HPDE6-E6E7 (cell line): ENCODE results near the gene BICD2.

ENCODE experiments used
- DNase-seq: peaks from one replicate; pipeline ENCODE4 v3.0.0; 2011; ENCODE audit warnings: missing footprints; ENCODE audit errors: extremely low spot score

The BICD2 gene

GRCh38 chr9:92727716-92728700 is 36.6 kb downstream of the BICD2 start:
- DNase-seq = no peak

GRCh38 chr9:92726971-92727715 is 37.5 kb downstream of the BICD2 start:
- DNase-seq = no peak

GRCh38 chr9:92726348-92726747 is 38.3 kb downstream of the BICD2 start:
- DNase-seq = no peak

GRCh38 chr9:92725766-92726165 is 38.9 kb downstream of the BICD2 start:
- DNase-seq = no peak

- DNase-seq = no peak
Observed at GRCh38 chr9:92725266-92725545, 39.4 kb downstream of the BICD2 start.

- DNase-seq = no peak
Observed at GRCh38 chr9:92724528-92725265, 39.9 kb downstream of the BICD2 start.

- no peak for DNase-seq
Observed at GRCh38 chr9:92723801-92724323, 40.8 kb downstream of the BICD2 start.

GRCh38 chr9:92723299-92723625 is 41.4 kb downstream of the BICD2 start:
- peak; percentile 73 for DNase-seq

- DNase-seq = no peak
Observed at GRCh38 chr9:92722386-92723298, 42.0 kb downstream of the BICD2 start.

- DNase-seq = no peak
Observed at GRCh38 chr9:92721548-92721947, 43.1 kb downstream of the BICD2 start.

- DNase-seq = no peak
Observed at GRCh38 chr9:92720807-92721535, 43.7 kb downstream of the BICD2 start.

- DNase-seq = no peak
Observed at GRCh38 chr9:92720209-92720765, 44.3 kb downstream of the BICD2 start.

- no peak for DNase-seq
Observed at GRCh38 chr9:92719028-92719647, 45.5 kb downstream of the BICD2 start.

GRCh38 chr9:92718086-92719001 is 46.3 kb downstream of the BICD2 start:
- DNase-seq = no peak

- DNase-seq = no peak
Observed at GRCh38 chr9:92717201-92718085, 47.2 kb downstream of the BICD2 start.

GRCh38 chr9:92716557-92716956 is 48.1 kb downstream of the BICD2 start:
- DNase-seq = peak; percentile 67

GRCh38 chr9:92715488-92716231 is 49.0 kb downstream of the BICD2 start:
- DNase-seq = peak; percentile 91
